Esophagus muscularis mucosa (tissue), 4 donors: ENCODE measurements around the gene ZNF350. TPM values are rescaled to one million over a fixed set of nuclear protein-coding genes. Genes with fewer than 3 reads are reported as not detected.
A peak's percentile ranks its signal among the peaks of the same experiment; 100 is the strongest.

ENCODE experiments used
- DNase-seq: peaks from one replicate; pipeline ENCODE4 v3.0.0-alpha.2; 2017; ENCODE audit errors: extremely low spot score
- H3K27ac ChIP-seq, 4 donors: fragments of 200-600 bp; sonication (generic); replicated peaks in 1 of 4; 1 replicate in 3 of 4; 2 replicates in 1 of 4; pipeline ENCODE4 v1.5.1; 2016 to 2019; ENCODE audit warnings: mild to moderate bottlenecking in 1 of 4
- H3K27me3 ChIP-seq, 4 donors: fragments of 200-600 bp; sonication (generic); one replicate each; pipeline versions ENCODE4 v1.5.1 to v1.6.0; 2016 to 2019
- H3K36me3 ChIP-seq, 4 donors: fragments of 200-600 bp; sonication (generic); one replicate each; pipeline ENCODE4 v1.5.1; 2016 to 2019
- H3K4me1 ChIP-seq, 4 donors: fragments of 200-600 bp; sonication (generic); one replicate each; pipeline ENCODE4 v1.5.1; 2016 to 2019
- H3K4me3 ChIP-seq, 4 donors: fragments of 200-600 bp; sonication (generic); 1 replicate in 2 of 4; 2 replicates in 2 of 4; pipeline ENCODE4 v1.5.1; 2016 to 2019; ENCODE audit warnings: mild to moderate bottlenecking in 4 of 4, moderate library complexity in 1 of 4
- H3K9me3 ChIP-seq, 4 donors: fragments of 200-600 bp; sonication (generic); 1 replicate in 3 of 4; 2 replicates in 1 of 4; pipeline ENCODE4 v1.5.1; 2016 to 2019
- CTCF ChIP-seq, 3 experiments: fragments of 200-600 bp in 2 of 3; fragments of 450-650 bp in 1 of 3; sonication (generic) in 2 of 3; IDR thresholded peaks; one replicate each; pipeline ENCODE4 v1.5.1; 2017 to 2019; ENCODE audit warnings: antibody characterized with exemption in 3 of 3, mild to moderate bottlenecking in 2 of 3, moderate library complexity in 1 of 3
- EP300 ChIP-seq: sonication (generic); formaldehyde crosslinking; IDR thresholded peaks from one replicate; pipeline ENCODE4 v1.6.1; 2017; ENCODE audit warnings: antibody characterized with exemption
- POLR2A ChIP-seq: fragments of 450-650 bp; IDR thresholded peaks from one replicate; pipeline ENCODE4 v1.6.1; 2017; ENCODE audit warnings: antibody characterized with exemption, moderate library complexity, mild to moderate bottlenecking, low read depth
- POLR2AphosphoS5 ChIP-seq, 2 donors: sonication (generic); formaldehyde crosslinking; IDR thresholded peaks; one replicate each; pipeline ENCODE4 v1.6.1; 2017; ENCODE audit warnings: antibody characterized with exemption in 2 of 2
- WGBS: methylation state at CpG from one replicate; pipeline ENCODE4 v1.1.5; 2018; 5-methylcytosine and 5-hydroxymethylcytosine counted together
- intact Hi-C: fragments of 100-400 bp; cut with DNase I; formaldehyde crosslinking; loops from one replicate; pipeline ENCODE4 v1.15.1; 2023
- total RNA-seq, 4 donors: library from RNA; depleted of rRNA; stranded (reverse); fragments of >200 nt; gene quantifications; one replicate each; pipeline versions ENCODE4 v1.1.0 to v1.2.1, GENCODE V29; 2016

ZNF350 gene
- total RNA-seq, 4 donors from 2014 or later = 9.2 to 14.6 (median 12.7) TPM

DNA sequence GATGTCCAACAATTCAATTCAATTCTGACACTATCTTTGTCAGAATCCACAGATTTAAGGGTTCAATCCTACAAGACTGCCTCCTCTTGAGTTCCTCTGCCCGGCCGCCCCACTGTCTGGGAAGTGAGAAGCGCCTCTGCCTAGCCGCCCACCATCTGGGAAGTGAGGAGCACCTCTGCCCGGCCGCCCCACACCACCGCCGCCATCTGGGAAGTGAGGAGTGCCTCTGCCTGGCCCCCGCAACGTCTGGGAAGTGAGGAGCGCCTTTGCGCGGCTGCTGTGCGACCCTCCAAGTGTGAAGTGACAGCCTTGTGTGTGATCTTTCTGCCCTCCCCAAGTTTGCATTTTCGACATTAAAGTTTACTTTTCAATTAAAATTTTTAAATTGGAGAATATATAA lies 35.6 kb upstream of the ZNF350 start:
- Histone ChIP-seq H3K27ac (no peak overlapping the region), H3K4me1 (peaks cover 6 to 13% (median 9%) of the 10 kb centered on the region in 4 donors), H3K9me3 (peaks cover 0 to 64% (median 26%) of the 10 kb centered on the region in 4 donors), H3K27me3 (no peaks in the 10 kb centered on the region), H3K36me3 (peaks cover 65 to 89% (median 76%) of the 10 kb centered on the region in 4 donors), H3K4me3 (no peak overlapping the region)
- intact Hi-C loops = no loop called here
- WGBS = 97% methylated on average over 15 of the region's 15 CpGs
- no peak for DNase-seq
- TF ChIP-seq EP300 (no peak), POLR2AphosphoS5 (IDR thresholded peaks at IDR 0.05) (no peak), CTCF (IDR thresholded peaks at IDR 0.05) (no peak), POLR2A (no peak)

GRCh38 chr19:52020506-52020905 lies 33.9 kb upstream of the ZNF350 start:
- intact Hi-C loops = no loop called here
- DNase-seq = no peak
- H3K27me3 ChIP-seq = no peaks in the 10 kb centered on the region
- TF ChIP-seq EP300 (no peak), POLR2A (no peak), CTCF (IDR thresholded peaks at IDR 0.05) (no peak), POLR2AphosphoS5 (IDR thresholded peaks at IDR 0.05) (no peak)
- 96% methylated on average over 4 of the region's 4 CpGs for WGBS
- H3K9me3 ChIP-seq = peaks cover 0 to 80% (median 40%) of the 10 kb centered on the region in 4 donors
- H3K4me3 ChIP-seq = no peak overlapping the region
- no peaks in the 10 kb centered on the region for H3K4me1 ChIP-seq
- H3K36me3 ChIP-seq = peaks cover 77 to 100% (median 88%) of the 10 kb centered on the region in 4 donors
- no peak overlapping the region for H3K27ac ChIP-seq

GRCh38 chr19:52010674-52011073 lies 24.0 kb upstream of the ZNF350 start:
- WGBS = 100% methylated on average over 1 of the region's 1 CpG
- TF ChIP-seq POLR2A = no peak
- no peak for TF ChIP-seq CTCF (IDR thresholded peaks at IDR 0.05)
- no peak for TF ChIP-seq EP300
- no peak for TF ChIP-seq POLR2AphosphoS5 (IDR thresholded peaks at IDR 0.05)
- no peak for DNase-seq
- Histone ChIP-seq H3K27me3 (no peaks in the 10 kb centered on the region), H3K4me1 (peaks cover 0 to 16% (median 9%) of the 10 kb centered on the region in 4 donors), H3K4me3 (no peak overlapping the region), H3K36me3 (peaks cover 3 to 21% (median 17%) of the 10 kb centered on the region in 4 donors), H3K27ac (no peak overlapping the region), H3K9me3 (peaks cover 0 to 21% (median 10%) of the 10 kb centered on the region in 4 donors)
- intact Hi-C loops = no loop called here

- Histone ChIP-seq H3K4me3 (peak within 1 kb of the TSS; percentile 64 to 92 (median 79)), H3K27ac (peak within 1 kb of the TSS; percentile 87 to 90 (median 88)), H3K4me1 (peaks cover 0 to 16% (median 9%) of the 10 kb centered on the region in 4 donors), H3K9me3 (peaks cover 0 to 7% (median 3%) of the 10 kb centered on the region in 4 donors), H3K36me3 (peaks cover 8 to 22% (median 18%) of the 10 kb centered on the region in 4 donors), H3K27me3 (no peaks in the 10 kb centered on the region)
- intact Hi-C loops = loop anchor here (5.0 kb wide), 1 partner anchor 39 kb away; the partner anchor contains the start of gene ZNF432
- under 1% methylated on average over 37 of the region's 44 CpGs for WGBS
- DNase-seq = peak; percentile 96
- TF ChIP-seq POLR2AphosphoS5 (IDR thresholded peaks at IDR 0.05) (peak; percentile 87 to 90), POLR2A (peak; percentile 4), CTCF (IDR thresholded peaks at IDR 0.05) (no peak), EP300 (no peak)
Measured at GRCh38 chr19:52007806-52008557, 21.3 kb upstream of the ZNF350 start, which contains the start of gene ZNF615. Gene ZNF615 (minus strand): TSS chr19:52008211. CDS start chr19:52003711, 4,500 bp downstream.
